ENCODE results near the gene KLRC1. TPM values are rescaled to one million over a fixed set of nuclear protein-coding genes. Genes with fewer than 3 reads are reported as not detected.
"Not testable (repeated sequence)": the region's sequence is repeated elsewhere in the genome, so short reads cannot be mapped to it uniquely, and the experiment has no call there.

KLRC1 gene
- total and polyA plus RNA-seq, 2 donors (not counting 1 experiment from before 2014, with no cell fraction given) = not detected

- H3K4me3 ChIP-seq (replicated peaks in 1 of 4; ENCODE audit: control extremely low read depth in 1 of 4, insufficient read depth in 1 of 4, low read depth in 3 of 4, low read length in 4 of 4) = no peak overlapping the region
- H3K4me2 ChIP-seq (ENCODE audit: extremely low read depth, insufficient read depth, low read length) = no peak overlapping the region
- no peak overlapping the region for H3K27ac ChIP-seq (ENCODE audit: insufficient read depth, low read length)
- no peaks in the 10 kb centered on the region for H3K9me3 ChIP-seq (ENCODE audit: control insufficient read depth, insufficient read depth, low read depth, low read length)
- H3K9ac ChIP-seq (ENCODE audit: insufficient read depth, low read length) = no peak overlapping the region
- H3K27me3 ChIP-seq (ENCODE audit: control insufficient read depth, insufficient read depth, low read length) = no peaks in the 10 kb centered on the region
- H2AFZ ChIP-seq (ENCODE audit: low read length) = no peak overlapping the region
- H4K20me1 ChIP-seq (ENCODE audit: control insufficient read depth, extremely low read depth, insufficient read depth, low read length) = no peaks in the 10 kb centered on the region
- DNase-seq (ENCODE audit: low read depth in 2 of 2) = no peak
- H3K79me2 ChIP-seq (ENCODE audit: control insufficient read depth, insufficient read depth, low read length) = no peaks in the 10 kb centered on the region
- no peaks in the 10 kb centered on the region for H3K4me1 ChIP-seq (ENCODE audit: control insufficient read depth, extremely low read depth, insufficient read depth, low read length)
- no peaks in the 10 kb centered on the region for H3K36me3 ChIP-seq (ENCODE audit: control insufficient read depth, insufficient read depth, low read length)
- TF ChIP-seq EZH2 (IDR thresholded peaks at IDR 0.05; ENCODE audit: low read length, missing control alignments) = no peak
- no peak for TF ChIP-seq CTCF (conservative IDR thresholded peaks at IDR 0.05 in 1 of 2, IDR thresholded peaks at IDR 0.05 in 1 of 2; ENCODE audit: low read depth in 1 of 2, low read length in 2 of 2)
Observed at GRCh38 chr12:10448236-10448635, 4.9 kb downstream of the KLRC1 start.

- H3K4me3 ChIP-seq (replicated peaks in 1 of 4; ENCODE audit: control extremely low read depth in 1 of 4, insufficient read depth in 1 of 4, low read depth in 3 of 4, low read length in 4 of 4); H3K9ac ChIP-seq (ENCODE audit: insufficient read depth, low read length): not testable (repeated sequence)
- DNase-seq (ENCODE audit: low read depth in 2 of 2) = peak in 1 of 2 donors; percentile 15
Observed at GRCh38 chr12:10446052-10446451, 7.1 kb downstream of the KLRC1 start.

GRCh38 chr12:10441144-10441543, 12.0 kb downstream of the KLRC1 start:
- not testable (repeated sequence) for H3K9ac ChIP-seq (ENCODE audit: insufficient read depth, low read length); DNase-seq (ENCODE audit: low read depth in 2 of 2); H3K4me2 ChIP-seq (ENCODE audit: extremely low read depth, insufficient read depth, low read length); H3K4me3 ChIP-seq (replicated peaks in 1 of 4; ENCODE audit: control extremely low read depth in 1 of 4, insufficient read depth in 1 of 4, low read depth in 3 of 4, low read length in 4 of 4); H3K27me3 ChIP-seq (ENCODE audit: control insufficient read depth, insufficient read depth, low read length); H2AFZ ChIP-seq (ENCODE audit: low read length); H3K9me3 ChIP-seq (ENCODE audit: control insufficient read depth, insufficient read depth, low read depth, low read length); H4K20me1 ChIP-seq (ENCODE audit: control insufficient read depth, extremely low read depth, insufficient read depth, low read length); H3K79me2 ChIP-seq (ENCODE audit: control insufficient read depth, insufficient read depth, low read length); H3K27ac ChIP-seq (ENCODE audit: insufficient read depth, low read length); H3K36me3 ChIP-seq (ENCODE audit: control insufficient read depth, insufficient read depth, low read length); H3K4me1 ChIP-seq (ENCODE audit: control insufficient read depth, extremely low read depth, insufficient read depth, low read length)

More at GRCh38 chr12:10446052-10446451, 7.1 kb downstream of the KLRC1 start:
- H3K4me2 ChIP-seq (ENCODE audit: extremely low read depth, insufficient read depth, low read length); H3K27me3 ChIP-seq (ENCODE audit: control insufficient read depth, insufficient read depth, low read length); H3K4me1 ChIP-seq (ENCODE audit: control insufficient read depth, extremely low read depth, insufficient read depth, low read length); H3K27ac ChIP-seq (ENCODE audit: insufficient read depth, low read length); H3K36me3 ChIP-seq (ENCODE audit: control insufficient read depth, insufficient read depth, low read length); H2AFZ ChIP-seq (ENCODE audit: low read length); H3K9me3 ChIP-seq (ENCODE audit: control insufficient read depth, insufficient read depth, low read depth, low read length); H4K20me1 ChIP-seq (ENCODE audit: control insufficient read depth, extremely low read depth, insufficient read depth, low read length); H3K79me2 ChIP-seq (ENCODE audit: control insufficient read depth, insufficient read depth, low read length): not testable (repeated sequence)

- DNase-seq (ENCODE audit: low read depth in 2 of 2) = not testable (repeated sequence)
Observed at GRCh38 chr12:10439608-10440274, 13.4 kb downstream of the KLRC1 start.

GRCh38 chr12:10437601-10438000, 15.6 kb downstream of the KLRC1 start:
- H3K36me3 ChIP-seq (ENCODE audit: control insufficient read depth, insufficient read depth, low read length); H3K9ac ChIP-seq (ENCODE audit: insufficient read depth, low read length); DNase-seq (ENCODE audit: low read depth in 2 of 2); H3K27me3 ChIP-seq (ENCODE audit: control insufficient read depth, insufficient read depth, low read length); H3K79me2 ChIP-seq (ENCODE audit: control insufficient read depth, insufficient read depth, low read length); H3K4me1 ChIP-seq (ENCODE audit: control insufficient read depth, extremely low read depth, insufficient read depth, low read length); H3K27ac ChIP-seq (ENCODE audit: insufficient read depth, low read length); H3K4me3 ChIP-seq (replicated peaks in 1 of 4; ENCODE audit: control extremely low read depth in 1 of 4, insufficient read depth in 1 of 4, low read depth in 3 of 4, low read length in 4 of 4); H3K4me2 ChIP-seq (ENCODE audit: extremely low read depth, insufficient read depth, low read length); H4K20me1 ChIP-seq (ENCODE audit: control insufficient read depth, extremely low read depth, insufficient read depth, low read length); H2AFZ ChIP-seq (ENCODE audit: low read length); H3K9me3 ChIP-seq (ENCODE audit: control insufficient read depth, insufficient read depth, low read depth, low read length): not testable (repeated sequence)

More at GRCh38 chr12:10439608-10440274, 13.4 kb downstream of the KLRC1 start:
- H3K27ac ChIP-seq (ENCODE audit: insufficient read depth, low read length); H3K4me2 ChIP-seq (ENCODE audit: extremely low read depth, insufficient read depth, low read length); H3K9ac ChIP-seq (ENCODE audit: insufficient read depth, low read length); H2AFZ ChIP-seq (ENCODE audit: low read length); H3K4me3 ChIP-seq (replicated peaks in 1 of 4; ENCODE audit: control extremely low read depth in 1 of 4, insufficient read depth in 1 of 4, low read depth in 3 of 4, low read length in 4 of 4); H4K20me1 ChIP-seq (ENCODE audit: control insufficient read depth, extremely low read depth, insufficient read depth, low read length); H3K79me2 ChIP-seq (ENCODE audit: control insufficient read depth, insufficient read depth, low read length); H3K9me3 ChIP-seq (ENCODE audit: control insufficient read depth, insufficient read depth, low read depth, low read length); H3K36me3 ChIP-seq (ENCODE audit: control insufficient read depth, insufficient read depth, low read length); H3K4me1 ChIP-seq (ENCODE audit: control insufficient read depth, extremely low read depth, insufficient read depth, low read length); H3K27me3 ChIP-seq (ENCODE audit: control insufficient read depth, insufficient read depth, low read length): not testable (repeated sequence)

DNA sequence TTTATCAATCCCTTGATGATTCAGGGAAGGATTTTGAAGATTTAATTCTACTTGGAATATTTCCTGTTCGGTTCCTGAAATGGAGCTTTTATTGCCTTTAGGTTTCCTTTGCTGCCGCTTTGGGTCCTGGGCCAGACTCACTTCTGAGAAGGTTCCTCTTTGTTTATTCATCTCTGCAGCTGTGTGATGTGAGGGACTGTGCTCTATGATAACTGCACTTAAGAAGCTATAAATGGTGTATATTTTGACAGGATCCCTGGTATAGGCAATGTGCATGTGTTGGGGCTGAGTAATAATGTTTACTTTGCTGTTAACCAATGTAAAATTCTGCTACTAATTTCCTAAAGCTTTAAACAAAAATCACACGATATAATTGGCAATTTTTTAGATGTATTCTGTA, 17.4 kb downstream of the KLRC1 start, which contains the start of gene KLRC2:
Gene KLRC2 (minus strand): TSS at position 195 of the 400 bp plus-strand sequence. CDS start 24 bp downstream, at position 171.
- DNase-seq (ENCODE audit: low read depth in 2 of 2) = peak in 1 of 2 donors; percentile 24

More for the DNA sequence above, 17.4 kb downstream of the KLRC1 start, which contains the start of gene KLRC2:
- H3K4me3 ChIP-seq (replicated peaks in 1 of 4; ENCODE audit: control extremely low read depth in 1 of 4, insufficient read depth in 1 of 4, low read depth in 3 of 4, low read length in 4 of 4); H3K79me2 ChIP-seq (ENCODE audit: control insufficient read depth, insufficient read depth, low read length); H3K9ac ChIP-seq (ENCODE audit: insufficient read depth, low read length); H3K27ac ChIP-seq (ENCODE audit: insufficient read depth, low read length); H3K9me3 ChIP-seq (ENCODE audit: control insufficient read depth, insufficient read depth, low read depth, low read length); H3K27me3 ChIP-seq (ENCODE audit: control insufficient read depth, insufficient read depth, low read length); H2AFZ ChIP-seq (ENCODE audit: low read length); H4K20me1 ChIP-seq (ENCODE audit: control insufficient read depth, extremely low read depth, insufficient read depth, low read length); H3K4me2 ChIP-seq (ENCODE audit: extremely low read depth, insufficient read depth, low read length); H3K36me3 ChIP-seq (ENCODE audit: control insufficient read depth, insufficient read depth, low read length); H3K4me1 ChIP-seq (ENCODE audit: control insufficient read depth, extremely low read depth, insufficient read depth, low read length): not testable (repeated sequence)
